Endothelial cell (in vitro differentiated cells): Measurements from ENCODE around the gene TRAPPC5. TPM values are rescaled to one million over a fixed set of nuclear protein-coding genes. Genes with fewer than 3 reads are reported as not detected.

ENCODE experiments used
- DNase-seq: peaks from one replicate; pipeline ENCODE4 v3.0.0; 2021; ENCODE audit warnings: low spot score
- H3K27ac Mint-ChIP-seq: one replicate; pipeline ENCODE4 v1.8.0; 2021; ENCODE audit warnings: mixed read lengths, inconsistent platforms; ENCODE audit not compliant: unreplicated experiment
- H3K27me3 Mint-ChIP-seq: one replicate; pipeline ENCODE4 v1.8.0; 2021; ENCODE audit warnings: mild to moderate bottlenecking, moderate library complexity, mixed read lengths, inconsistent platforms; ENCODE audit not compliant: unreplicated experiment
- H3K36me3 Mint-ChIP-seq: one replicate; pipeline ENCODE4 v1.8.0; 2021; ENCODE audit warnings: mild to moderate bottlenecking, low read depth, mixed read lengths, inconsistent platforms; ENCODE audit not compliant: unreplicated experiment
- H3K4me1 Mint-ChIP-seq: one replicate; pipeline ENCODE4 v1.8.0; 2021; ENCODE audit warnings: mild to moderate bottlenecking, mixed read lengths, inconsistent platforms; ENCODE audit not compliant: unreplicated experiment
- H3K4me3 Mint-ChIP-seq: one replicate; pipeline ENCODE4 v1.8.0; 2021; ENCODE audit warnings: mild to moderate bottlenecking, mixed read lengths, inconsistent platforms; ENCODE audit not compliant: unreplicated experiment
- H3K9me3 Mint-ChIP-seq: one replicate; pipeline ENCODE4 v1.8.0; 2021; ENCODE audit warnings: mixed read lengths, inconsistent platforms; ENCODE audit not compliant: unreplicated experiment
- CTCF ChIP-seq: fragments of 200-600 bp; sonication (generic); IDR thresholded peaks from one replicate; pipeline ENCODE4 v1.5.0; 2021; ENCODE audit warnings: antibody characterized with exemption; ENCODE audit not compliant: unreplicated experiment
- total RNA-seq: library from RNA; stranded (reverse); fragmentation: NEBNext Ultra II Directional; extraction: Animal tissue kit (Norgen Biotek cat#: 25700); gene quantifications from one replicate; pipeline ENCODE4 v1.2.1, GENCODE V29; 2021; ENCODE audit not compliant: unreplicated experiment

The TRAPPC5 gene
- total RNA-seq, 1 donor from 2014 or later, result 82.0 TPM

- H3K36me3 Mint-ChIP-seq, result no peaks in the 10 kb centered on the region
- no peak overlapping the region for H3K27ac Mint-ChIP-seq
- no peak overlapping the region for H3K4me3 Mint-ChIP-seq
- no peaks in the 10 kb centered on the region for H3K9me3 Mint-ChIP-seq
- no peaks in the 10 kb centered on the region for H3K4me1 Mint-ChIP-seq
- no peak for DNase-seq
- H3K27me3 Mint-ChIP-seq, result peaks cover 3% of the 10 kb centered on the region
- TF ChIP-seq CTCF, result no peak
Measured at GRCh38 chr19:7661744-7662538, 18.7 kb upstream of the TRAPPC5 start.

GRCh38 chr19:7662657-7663056, 18.0 kb upstream of the TRAPPC5 start:
- H3K36me3 Mint-ChIP-seq, result no peaks in the 10 kb centered on the region
- H3K27ac Mint-ChIP-seq, result no peak overlapping the region
- H3K27me3 Mint-ChIP-seq, result peaks cover 3% of the 10 kb centered on the region
- H3K9me3 Mint-ChIP-seq, result no peaks in the 10 kb centered on the region
- H3K4me1 Mint-ChIP-seq, result no peaks in the 10 kb centered on the region
- no peak for TF ChIP-seq CTCF
- DNase-seq, result no peak
- H3K4me3 Mint-ChIP-seq, result no peak overlapping the region

GRCh38 chr19:7663706-7664105, 16.9 kb upstream of the TRAPPC5 start:
- Mint-ChIP-seq H3K9me3 (no peaks in the 10 kb centered on the region), H3K27ac (no peak overlapping the region), H3K27me3 (peaks cover 3% of the 10 kb centered on the region), H3K4me1 (no peaks in the 10 kb centered on the region), H3K4me3 (no peak overlapping the region), H3K36me3 (no peaks in the 10 kb centered on the region)
- no peak for DNase-seq
- no peak for TF ChIP-seq CTCF

GRCh38 chr19:7665076-7665475, 15.6 kb upstream of the TRAPPC5 start:
- H3K36me3 Mint-ChIP-seq, result no peaks in the 10 kb centered on the region
- H3K4me1 Mint-ChIP-seq, result no peaks in the 10 kb centered on the region
- no peaks in the 10 kb centered on the region for H3K9me3 Mint-ChIP-seq
- DNase-seq, result no peak
- TF ChIP-seq CTCF, result no peak
- no peak overlapping the region for H3K27ac Mint-ChIP-seq
- no peak overlapping the region for H3K4me3 Mint-ChIP-seq
- peaks cover 9% of the 10 kb centered on the region for H3K27me3 Mint-ChIP-seq

- Mint-ChIP-seq H3K4me3 (no peak within 1 kb of the TSS), H3K27me3 (peaks cover 16% of the 10 kb centered on the region), H3K9me3 (no peaks in the 10 kb centered on the region), H3K27ac (no peak within 1 kb of the TSS), H3K36me3 (no peaks in the 10 kb centered on the region), H3K4me1 (peaks cover 4% of the 10 kb centered on the region)
- no peak for TF ChIP-seq CTCF
- DNase-seq, result no peak
Measured at GRCh38 chr19:7668842-7669241, 11.8 kb upstream of the TRAPPC5 start, which contains the start of gene RETN. Gene RETN (plus strand): TSS chr19:7669049. CDS start chr19:7669327, 278 bp downstream.
